GM12872 (cell line): Measurements from ENCODE around the gene TMEM43.

Experiments used
- CTCF ChIP-seq: IDR thresholded peaks from 3 replicates; pipeline ENCODE4 v1.5.1; 2011; ENCODE audit warnings: low read depth, mild to moderate bottlenecking, low read length, moderate library complexity; ENCODE audit not compliant: insufficient read depth

The TMEM43 gene

GRCh38 chr3:14179795-14180194 lies 54.9 kb downstream of the TMEM43 start:
- no peak for TF ChIP-seq CTCF

DNA sequence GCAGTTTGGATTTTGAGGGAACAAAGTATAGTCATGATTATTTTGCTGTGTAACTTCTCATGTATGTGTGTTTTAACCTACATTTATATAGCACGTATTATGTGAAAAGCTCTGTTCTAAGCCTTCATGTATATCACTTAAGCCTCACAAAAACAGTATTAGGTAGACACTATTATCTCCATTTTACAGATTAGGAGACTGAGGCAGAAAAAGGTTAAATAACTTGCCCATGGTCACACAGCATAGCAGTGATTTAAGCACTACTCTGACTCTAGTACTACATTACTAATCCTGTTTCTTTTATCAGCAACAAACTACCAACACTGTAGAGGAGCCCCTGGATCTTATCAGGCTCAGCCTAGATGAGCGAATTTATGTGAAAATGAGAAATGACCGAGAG lies 56.4 kb downstream of the TMEM43 start:
- TF ChIP-seq CTCF = no peak

DNA sequence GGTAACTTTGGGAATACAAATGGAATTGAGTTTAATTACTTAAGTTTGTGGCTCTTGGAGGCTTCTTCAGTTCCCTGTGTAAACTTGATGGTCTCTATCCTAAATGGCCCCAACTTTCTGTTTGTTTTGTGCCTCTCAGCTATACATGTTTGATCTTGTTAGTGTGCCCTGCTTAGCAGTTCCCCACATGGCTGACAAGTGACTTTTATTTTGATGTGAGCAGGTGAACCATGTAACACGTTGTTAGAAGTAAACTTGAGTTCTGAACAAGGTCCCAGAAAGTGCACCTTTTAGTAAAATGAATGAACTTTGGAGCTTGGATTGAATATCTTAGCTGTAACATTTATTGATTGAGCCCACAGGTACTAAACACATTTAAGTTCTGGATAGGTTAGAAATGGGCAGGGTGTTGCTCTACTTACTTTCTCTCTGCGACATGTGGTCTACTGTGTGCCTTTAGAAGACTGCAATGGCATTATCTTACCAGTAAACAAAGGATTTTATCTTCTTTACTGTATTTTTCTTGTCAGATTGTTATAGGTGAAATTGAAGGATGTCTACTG lies 58.2 kb downstream of the TMEM43 start:
- no peak for TF ChIP-seq CTCF

GRCh38 chr3:14186854-14187458 lies 62.1 kb downstream of the TMEM43 start:
- no peak for TF ChIP-seq CTCF

DNA sequence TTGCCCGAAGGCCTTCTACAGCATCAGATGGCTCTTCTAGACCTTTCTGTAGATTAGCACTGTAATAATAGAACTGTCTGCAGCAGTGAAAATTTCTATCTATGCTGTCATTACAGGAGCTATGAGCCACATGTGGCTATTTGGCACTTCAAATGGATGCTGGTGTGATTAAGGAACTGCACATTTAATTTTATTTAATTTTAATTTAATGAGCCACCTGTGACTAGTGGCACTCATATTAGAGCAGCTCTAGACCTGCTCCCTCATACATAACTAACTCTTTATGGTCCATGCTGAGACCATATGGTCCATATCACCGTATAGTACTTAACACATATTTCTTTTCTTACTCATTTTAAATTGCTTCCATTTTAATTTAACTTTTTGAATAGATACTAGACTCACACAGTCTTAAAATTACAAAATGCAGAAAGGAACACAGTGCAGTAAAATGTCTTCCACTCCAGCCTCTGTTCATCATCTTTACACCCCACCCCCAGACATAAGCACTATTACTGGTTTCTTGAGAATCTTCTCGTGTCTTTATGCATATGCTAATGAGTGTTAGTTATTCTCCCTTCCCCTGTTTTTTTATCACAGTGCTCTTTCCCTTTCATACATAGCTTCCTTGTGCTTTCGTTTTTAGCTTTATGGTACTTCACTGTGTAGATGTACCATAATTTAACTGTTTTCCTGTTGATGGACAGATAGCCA lies 63.3 kb downstream of the TMEM43 start:
- TF ChIP-seq CTCF = no peak
